ENCODE results near the gene ZNF672. TPM values are rescaled to one million over a fixed set of nuclear protein-coding genes. Genes with fewer than 3 reads are reported as not detected.
A peak's percentile ranks its signal among the peaks of the same experiment; 100 is the strongest.

The ZNF672 gene
- total RNA-seq, 2 donors from 2014 or later, result 55.3 to 59.1 TPM

DNA sequence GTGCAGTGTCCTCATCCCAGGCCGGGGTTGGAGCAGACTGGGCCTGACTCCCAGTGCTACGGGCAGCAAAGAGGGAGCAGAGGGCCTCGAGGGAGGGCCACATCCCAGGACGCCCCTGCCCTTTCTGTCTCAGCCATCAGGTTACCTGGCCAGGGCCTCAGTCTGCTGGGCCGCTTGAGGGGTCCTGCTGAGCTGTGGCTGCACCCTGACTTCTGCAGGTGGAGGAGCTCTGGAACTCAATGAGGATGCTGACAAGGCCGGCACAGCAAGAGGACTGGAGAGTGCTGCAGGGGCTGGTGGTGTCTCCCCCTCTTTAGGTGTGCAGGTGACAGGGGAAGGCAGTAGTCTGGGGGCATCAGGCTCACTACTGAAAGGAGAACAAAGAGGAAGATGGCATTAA, 17.6 kb downstream of the ZNF672 start:
- Histone ChIP-seq H3K9me3 (no peaks in the 10 kb centered on the region), H3K27me3 (no peaks in the 10 kb centered on the region), H3K4me1 (peaks cover 0 to 23% of the 10 kb centered on the region in 2 donors), H3K4me3 (no peak overlapping the region), H3K27ac (no peak overlapping the region), H3K36me3 (peaks cover 19% of the 10 kb centered on the region)
- DNase-seq (ENCODE audit: low spot score), result peak; percentile 48
- no peak for TF ChIP-seq CTCF (IDR thresholded peaks at IDR 0.05)

DNA sequence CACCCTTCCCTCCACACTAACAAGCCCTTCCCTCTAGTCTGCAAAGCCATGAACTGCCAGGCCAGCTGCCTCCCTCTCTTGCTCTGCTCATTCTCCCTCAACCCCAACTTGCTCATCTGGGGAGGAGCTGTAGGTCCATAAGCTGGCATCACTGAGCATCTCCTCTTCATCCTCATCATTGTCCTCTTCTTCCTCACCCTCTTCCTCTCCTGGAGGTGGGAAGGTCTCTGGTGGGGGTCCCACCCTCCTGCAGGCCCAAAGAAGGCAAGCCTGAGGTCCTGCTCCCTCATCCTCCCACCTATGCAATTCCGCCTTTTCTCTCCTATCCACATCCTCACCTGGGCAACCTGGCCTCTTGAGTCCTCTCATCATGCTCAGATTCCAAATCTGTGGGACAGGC, 18.2 kb downstream of the ZNF672 start:
- no peak overlapping the region for H3K27ac ChIP-seq
- H3K9me3 ChIP-seq, result no peaks in the 10 kb centered on the region

GRCh38 chr1:248857201-248857600, 19.2 kb downstream of the ZNF672 start:
- peaks cover 11% of the 10 kb centered on the region for H3K36me3 ChIP-seq
- peak; percentile 50 for DNase-seq (ENCODE audit: low spot score)
- TF ChIP-seq CTCF (IDR thresholded peaks at IDR 0.05), result no peak
- no peaks in the 10 kb centered on the region for H3K27me3 ChIP-seq
- H3K27ac ChIP-seq, result no peak overlapping the region
- no peak overlapping the region for H3K4me3 ChIP-seq
- H3K4me1 ChIP-seq, result peaks cover 0 to 23% of the 10 kb centered on the region in 2 donors
- H3K9me3 ChIP-seq, result no peaks in the 10 kb centered on the region

More for the DNA sequence above, 18.2 kb downstream of the ZNF672 start:
- peak; percentile 54 for DNase-seq (ENCODE audit: low spot score)
- no peak for TF ChIP-seq CTCF (IDR thresholded peaks at IDR 0.05)
- Histone ChIP-seq H3K27me3 (no peaks in the 10 kb centered on the region), H3K4me1 (peaks cover 0 to 23% of the 10 kb centered on the region in 2 donors), H3K4me3 (no peak overlapping the region), H3K36me3 (peaks cover 16% of the 10 kb centered on the region)

GRCh38 chr1:248857749-248858095, 19.7 kb downstream of the ZNF672 start:
- peak overlapping the region; percentile 56 to 62 for H3K4me3 ChIP-seq
- H3K9me3 ChIP-seq, result no peaks in the 10 kb centered on the region
- no peak for DNase-seq (ENCODE audit: low spot score)
- no peaks in the 10 kb centered on the region for H3K27me3 ChIP-seq
- peaks cover 11% of the 10 kb centered on the region for H3K36me3 ChIP-seq
- H3K27ac ChIP-seq, result peak overlapping the region; percentile 86 to 91
- no peak for TF ChIP-seq CTCF (IDR thresholded peaks at IDR 0.05)
- H3K4me1 ChIP-seq, result peaks cover 0 to 26% of the 10 kb centered on the region in 2 donors

DNA sequence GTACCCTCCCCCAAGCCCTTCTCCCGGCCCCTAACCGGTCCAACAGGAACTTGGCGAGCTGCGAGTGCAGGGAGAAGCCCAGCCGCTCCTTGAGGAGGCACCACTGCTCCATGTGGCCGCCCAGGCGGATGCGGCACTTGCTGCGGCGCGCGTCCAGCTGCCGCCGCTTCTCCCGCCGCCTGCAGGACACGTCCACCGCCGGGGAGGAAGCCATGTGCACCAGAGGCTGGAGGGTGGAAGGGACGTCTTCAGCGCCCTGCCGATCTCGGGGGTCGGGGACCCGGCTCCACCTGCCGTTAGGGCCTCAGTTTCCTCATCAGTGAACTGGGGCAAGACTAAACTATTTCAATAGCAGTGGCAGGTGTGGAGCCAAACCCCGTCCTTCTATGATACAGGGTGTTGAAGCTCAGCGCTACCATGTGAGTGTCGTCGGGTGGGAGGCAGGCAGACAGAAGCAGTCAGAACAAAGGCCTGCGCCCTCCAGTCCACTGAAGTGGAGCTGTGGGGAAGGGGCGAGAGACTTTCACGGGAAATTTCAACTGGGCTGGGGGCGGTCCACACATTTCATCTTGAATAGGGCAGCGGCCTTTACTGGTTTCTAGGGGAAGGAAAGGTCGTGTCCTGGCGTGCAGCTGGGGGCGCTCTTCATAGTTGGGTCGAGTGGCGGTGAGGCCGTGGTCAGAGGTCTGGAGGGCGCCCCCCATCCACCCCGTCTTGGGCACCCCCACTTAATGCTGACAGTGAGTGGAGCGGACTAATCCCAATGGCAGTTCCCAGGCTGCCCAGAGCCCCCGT, 20.3 kb downstream of the ZNF672 start:
- no peaks in the 10 kb centered on the region for H3K9me3 ChIP-seq
- DNase-seq (ENCODE audit: low spot score), result peak; percentile 65
- no peaks in the 10 kb centered on the region for H3K27me3 ChIP-seq
- peak in 1 of 2 donors; percentile 58 for TF ChIP-seq CTCF (IDR thresholded peaks at IDR 0.05)
- peaks cover 0 to 31% of the 10 kb centered on the region in 2 donors for H3K4me1 ChIP-seq
- H3K27ac ChIP-seq, result peak overlapping the region; percentile 86 to 91
- peak overlapping the region; percentile 56 to 62 for H3K4me3 ChIP-seq
- peaks cover 10% of the 10 kb centered on the region for H3K36me3 ChIP-seq

Data from right atrium auricular region (tissue), 2 donors.